Breast epithelium (tissue), 4 donors: ENCODE data around the gene ADCY4. TPM values are rescaled to one million over a fixed set of nuclear protein-coding genes. Genes with fewer than 3 reads are reported as not detected.

Source experiments
- DNase-seq, 2 donors: peaks; one replicate each; pipeline ENCODE4 v3.0.0-alpha.2; 2019; ENCODE audit warnings: low spot score in 2 of 2
- H3K27ac ChIP-seq, 2 donors: fragments of 200-600 bp; sonication (generic) in 1 of 2; one replicate each; pipeline ENCODE4 v1.5.1; 2016 to 2019; ENCODE audit warnings: mild to moderate bottlenecking in 1 of 2
- H3K27me3 ChIP-seq, 2 donors: fragments of 200-600 bp; sonication (generic) in 1 of 2; one replicate each; pipeline versions ENCODE4 v1.5.1 to v1.6.0; 2017 to 2019; ENCODE audit warnings: control low read depth in 1 of 2, mild to moderate bottlenecking in 1 of 2
- H3K36me3 ChIP-seq: fragments of 200-600 bp; one replicate; pipeline ENCODE4 v1.5.1; 2019
- H3K4me1 ChIP-seq, 2 donors: fragments of 200-600 bp; sonication (generic); one replicate each; pipeline ENCODE4 v1.5.1; 2016 to 2019; ENCODE audit warnings: control low read depth in 1 of 2
- H3K4me3 ChIP-seq, 3 donors: fragments of 200-600 bp; sonication (generic); 1 replicate in 2 of 3; 2 replicates in 1 of 3; pipeline ENCODE4 v1.5.1; 2016 to 2019; ENCODE audit warnings: mild to moderate bottlenecking in 3 of 3, moderate library complexity in 2 of 3
- H3K9me3 ChIP-seq, 2 donors: fragments of 200-600 bp; sonication (generic) in 1 of 2; one replicate each; pipeline ENCODE4 v1.5.1; 2016 to 2019; ENCODE audit warnings: control low read depth in 1 of 2
- POLR2A ChIP-seq: fragments of 450-650 bp; IDR thresholded peaks from one replicate; pipeline ENCODE4 v1.6.1; 2016; ENCODE audit warnings: antibody characterized with exemption, mild to moderate bottlenecking, moderate library complexity
- POLR2AphosphoS5 ChIP-seq, 3 donors: sonication (generic); formaldehyde crosslinking; IDR thresholded peaks; one replicate each; pipeline ENCODE4 v1.6.1; 2017; ENCODE audit warnings: antibody characterized with exemption in 3 of 3
- intact Hi-C: fragments of 100-400 bp; cut with DNase I; formaldehyde crosslinking; loops from one replicate; pipeline ENCODE4 v1.15.1; 2023; ENCODE audit warnings: low total_unique reads
- total RNA-seq, 3 donors: library from RNA; depleted of rRNA; stranded (reverse); fragments of >200 nt; gene quantifications; one replicate each; pipeline ENCODE4 v1.1.0, GENCODE V29; 2016
- TF ChIP-seq, protein P1 (sequence below), 3 donors: fragments of 450-650 bp; IDR thresholded peaks; one replicate each; pipeline ENCODE4 v1.5.1; 2016 to 2017; ENCODE audit warnings: antibody characterized with exemption in 3 of 3, mild to moderate bottlenecking in 3 of 3, moderate library complexity in 3 of 3

ADCY4 gene
- total RNA-seq, 3 donors from 2014 or later: 13.8 to 60.6 (median 27.7) TPM

DNA sequence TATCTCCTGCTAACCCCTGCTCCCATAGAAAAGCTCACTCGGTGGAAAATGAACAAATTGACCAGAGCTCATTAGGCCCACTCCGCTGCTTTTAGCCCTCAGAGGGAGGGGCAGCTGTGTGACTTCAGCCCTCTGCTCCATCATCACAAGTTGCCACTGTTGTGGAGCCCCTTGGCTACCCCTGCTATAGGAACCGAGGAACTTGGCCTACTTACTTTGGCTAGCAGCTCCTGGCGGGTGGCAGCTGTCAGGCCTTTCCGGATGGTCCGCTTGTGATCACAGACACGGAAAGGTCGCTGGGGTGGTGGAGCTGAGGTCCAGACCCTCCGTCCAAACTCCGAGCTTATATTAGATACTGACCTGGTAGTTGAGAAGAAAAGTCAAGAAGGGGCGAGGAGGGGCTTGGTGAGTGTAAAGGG, 27.7 kb downstream of the ADCY4 start:
- no peak for TF ChIP-seq POLR2AphosphoS5 (IDR thresholded peaks at IDR 0.05)
- TF ChIP-seq, protein P1, sequence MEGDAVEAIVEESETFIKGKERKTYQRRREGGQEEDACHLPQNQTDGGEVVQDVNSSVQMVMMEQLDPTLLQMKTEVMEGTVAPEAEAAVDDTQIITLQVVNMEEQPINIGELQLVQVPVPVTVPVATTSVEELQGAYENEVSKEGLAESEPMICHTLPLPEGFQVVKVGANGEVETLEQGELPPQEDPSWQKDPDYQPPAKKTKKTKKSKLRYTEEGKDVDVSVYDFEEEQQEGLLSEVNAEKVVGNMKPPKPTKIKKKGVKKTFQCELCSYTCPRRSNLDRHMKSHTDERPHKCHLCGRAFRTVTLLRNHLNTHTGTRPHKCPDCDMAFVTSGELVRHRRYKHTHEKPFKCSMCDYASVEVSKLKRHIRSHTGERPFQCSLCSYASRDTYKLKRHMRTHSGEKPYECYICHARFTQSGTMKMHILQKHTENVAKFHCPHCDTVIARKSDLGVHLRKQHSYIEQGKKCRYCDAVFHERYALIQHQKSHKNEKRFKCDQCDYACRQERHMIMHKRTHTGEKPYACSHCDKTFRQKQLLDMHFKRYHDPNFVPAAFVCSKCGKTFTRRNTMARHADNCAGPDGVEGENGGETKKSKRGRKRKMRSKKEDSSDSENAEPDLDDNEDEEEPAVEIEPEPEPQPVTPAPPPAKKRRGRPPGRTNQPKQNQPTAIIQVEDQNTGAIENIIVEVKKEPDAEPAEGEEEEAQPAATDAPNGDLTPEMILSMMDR (IDR thresholded peaks at IDR 0.05): no peak
- no peak for TF ChIP-seq POLR2A
- intact Hi-C loops: loop anchor here (10.0 kb wide), 1 partner anchor 62 kb away; the partner anchor contains the start of gene TINF2
- Histone ChIP-seq H3K27ac (no peak overlapping the region), H3K27me3 (no peaks in the 10 kb centered on the region), H3K36me3 (peaks cover 15% of the 10 kb centered on the region), H3K4me1 (peaks cover 12 to 19% of the 10 kb centered on the region in 2 donors), H3K4me3 (no peak overlapping the region), H3K9me3 (no peaks in the 10 kb centered on the region)
- DNase-seq: no peak

DNA sequence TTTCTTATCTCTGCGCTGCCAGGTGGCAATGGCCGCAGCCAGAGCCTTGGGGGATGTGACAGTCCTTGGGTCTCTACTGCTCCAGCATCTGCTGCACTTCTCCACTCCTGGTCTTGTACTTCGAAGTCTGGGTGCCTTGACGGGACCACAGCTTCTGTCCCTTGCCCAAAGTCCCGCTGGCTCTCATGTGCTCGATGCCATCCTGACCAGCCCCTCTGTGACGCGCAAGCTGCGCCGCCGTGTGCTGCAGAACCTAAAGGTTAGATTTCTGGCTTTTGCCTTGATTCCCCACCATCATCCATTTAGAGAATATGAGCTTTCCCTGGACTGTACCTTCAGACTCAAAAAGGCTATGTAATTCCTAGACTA, 30.9 kb downstream of the ADCY4 start:
- H3K27ac ChIP-seq: no peak overlapping the region
- H3K9me3 ChIP-seq: no peaks in the 10 kb centered on the region
- H3K4me3 ChIP-seq: no peak overlapping the region
- DNase-seq: no peak
- H3K27me3 ChIP-seq: no peaks in the 10 kb centered on the region
- intact Hi-C loops: loop anchor here (10.0 kb wide), 1 partner anchor 59 kb away; the partner anchor contains the start of gene TINF2
- TF ChIP-seq, protein P1 (IDR thresholded peaks at IDR 0.05): no peak
- no peak for TF ChIP-seq POLR2A
- no peak for TF ChIP-seq POLR2AphosphoS5 (IDR thresholded peaks at IDR 0.05)
- H3K4me1 ChIP-seq: peaks cover 4 to 11% of the 10 kb centered on the region in 2 donors
- peaks cover 15% of the 10 kb centered on the region for H3K36me3 ChIP-seq

DNA sequence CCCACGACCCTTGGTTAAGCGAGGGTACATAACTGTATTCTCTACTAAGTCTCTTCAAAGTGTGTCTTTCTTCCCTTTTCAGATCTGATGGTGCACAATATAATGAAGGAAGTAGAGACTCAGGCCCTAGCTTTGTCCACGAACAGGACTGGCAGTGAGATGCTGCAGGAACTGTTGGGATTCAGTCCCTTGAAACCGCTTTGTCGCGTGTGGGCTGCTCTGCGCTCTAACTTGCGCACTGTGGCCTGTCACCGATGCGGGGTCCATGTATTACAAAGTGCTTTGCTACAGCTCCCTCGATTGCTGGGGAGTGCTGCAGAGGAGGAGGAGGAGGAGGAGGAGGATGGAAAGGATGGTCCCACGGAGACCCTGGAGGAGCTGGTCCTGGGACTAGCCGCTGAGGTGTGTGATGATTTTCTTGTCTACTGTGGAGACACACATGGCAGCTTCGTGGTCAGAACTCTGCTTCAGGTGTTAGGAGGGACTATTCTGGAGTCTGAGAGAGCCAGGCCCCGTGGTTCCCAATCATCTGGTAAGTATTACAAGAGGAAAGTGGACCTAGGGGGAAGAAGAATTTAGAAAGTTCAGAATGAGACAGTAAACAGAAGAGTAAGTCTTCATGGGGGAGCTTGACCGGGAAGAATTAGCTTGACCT, 34.4 kb downstream of the ADCY4 start:
- peaks cover 4 to 11% of the 10 kb centered on the region in 2 donors for H3K4me1 ChIP-seq
- intact Hi-C loops: loop anchor here (10.0 kb wide), 1 partner anchor 56 kb away; the partner anchor contains the start of gene TINF2
- H3K4me3 ChIP-seq: peak overlapping the region; percentile 63 to 99 (median 94)
- H3K9me3 ChIP-seq: no peaks in the 10 kb centered on the region
- no peaks in the 10 kb centered on the region for H3K27me3 ChIP-seq
- TF ChIP-seq, protein P1 (IDR thresholded peaks at IDR 0.05): no peak
- TF ChIP-seq POLR2A (no peak), POLR2AphosphoS5 (IDR thresholded peaks at IDR 0.05) (no peak)
- H3K36me3 ChIP-seq: peaks cover 19% of the 10 kb centered on the region
- DNase-seq: no peak
- H3K27ac ChIP-seq: peak overlapping the region; percentile 92 to 95

DNA sequence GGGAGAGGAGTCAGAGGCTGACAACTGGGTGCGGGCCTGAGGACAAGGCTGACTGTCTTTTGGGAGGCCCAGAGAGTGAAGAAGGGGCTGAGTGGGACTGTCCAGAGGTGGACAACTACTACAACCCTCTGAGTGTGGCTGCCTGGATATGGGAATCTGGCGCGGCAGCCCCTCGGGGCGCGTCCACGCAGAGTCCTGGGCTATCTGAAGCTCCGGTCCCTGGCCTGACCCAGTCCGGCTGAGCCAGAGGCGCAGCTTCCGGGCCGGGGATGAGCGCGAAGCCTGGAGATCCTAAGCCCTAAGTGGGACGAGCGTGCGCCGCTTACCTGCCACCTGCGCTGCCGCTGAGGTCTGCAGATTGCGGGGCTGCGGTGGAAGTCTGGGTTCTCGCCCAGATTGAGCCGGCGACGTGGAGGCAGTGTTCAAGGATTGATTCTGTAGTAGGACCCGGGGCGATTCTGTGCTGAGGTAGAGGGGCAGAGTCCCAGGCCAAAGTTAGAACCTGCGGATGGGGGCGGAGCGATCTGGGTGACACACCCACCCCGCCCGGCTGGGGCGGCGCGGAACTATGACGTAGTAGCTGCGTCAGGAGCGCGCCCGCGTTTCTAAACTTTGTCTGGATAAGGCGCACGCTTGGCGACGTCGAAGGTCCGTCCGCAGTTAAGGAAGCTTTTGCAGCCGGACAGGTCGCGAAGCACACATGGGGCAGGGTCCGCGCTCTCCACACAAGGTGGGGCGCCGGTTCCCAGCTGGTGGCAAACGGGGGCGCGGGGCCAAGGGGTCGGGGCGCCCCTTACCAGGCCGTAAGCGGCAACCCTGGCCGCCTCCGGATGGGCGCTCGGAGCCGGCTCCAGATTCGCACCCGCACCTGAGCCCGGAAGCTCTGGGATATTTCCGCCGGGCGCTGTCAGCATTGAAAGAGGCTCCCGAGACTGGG, 35.3 kb downstream of the ADCY4 start, which contains the start of the genes DHRS1 and NOP9:
Gene DHRS1 (minus strand): TSS at position 526 of the 937 bp plus-strand sequence. CDS start 674 bp downstream, outside the sequence.
Gene NOP9 (plus strand): TSS at position 596 of the 937 bp plus-strand sequence. CDS start 105 bp downstream, at position 701.
- Histone ChIP-seq H3K9me3 (no peaks in the 10 kb centered on the region), H3K27ac (peak within 1 kb of the TSS; percentile 92 to 95), H3K4me3 (peak within 1 kb of the TSS; percentile 63 to 99 (median 94)), H3K27me3 (no peaks in the 10 kb centered on the region), H3K36me3 (peaks cover 16% of the 10 kb centered on the region), H3K4me1 (peaks cover 4 to 11% of the 10 kb centered on the region in 2 donors)
- peak; percentile 87 to 93 for DNase-seq
- intact Hi-C loops: loop anchor here (10.0 kb wide), 1 partner anchor 55 kb away; the partner anchor contains the start of gene TINF2
- TF ChIP-seq POLR2A (peak; percentile 72), POLR2AphosphoS5 (IDR thresholded peaks at IDR 0.05) (peak; percentile 92 to 93 (median 92))
- TF ChIP-seq, protein P1 (IDR thresholded peaks at IDR 0.05): no peak
